ENCODE results near the gene EFCAB7. TPM values are rescaled to one million over a fixed set of nuclear protein-coding genes. Genes with fewer than 3 reads are reported as not detected.

EFCAB7 gene
- total and polyA plus RNA-seq, 2 donors (not counting 3 experiments of a cell fraction or from before 2014, with no cell fraction given): 1.4 to 7.1 TPM

- DNase-seq (ENCODE audit: low read depth, low spot score) (no peak), FAIRE-seq (no peak)
- no peak for TF ChIP-seq EZH2 (IDR thresholded peaks at IDR 0.05; ENCODE audit: borderline replicate concordance, low read depth, low read length, severe bottlenecking)
- TF ChIP-seq POLR2AphosphoS5 (IDR thresholded peaks at IDR 0.05; ENCODE audit: insufficient read depth, low read depth, low read length): no peak
- TF ChIP-seq POLR2A (IDR thresholded peaks at IDR 0.05; ENCODE audit: low read depth, low read length): no peak
- TF ChIP-seq GATA2 (IDR thresholded peaks at IDR 0.05; ENCODE audit: insufficient read depth, insufficient read length, low read depth, low read length): no peak
- no peak for TF ChIP-seq FOS (IDR thresholded peaks at IDR 0.05; ENCODE audit: borderline replicate concordance, insufficient read depth, low read length)
- TF ChIP-seq CTCF (IDR thresholded peaks at IDR 0.05; ENCODE audit: extremely low read depth in 1 of 2, insufficient read depth in 1 of 2, low read depth in 1 of 2, low read length in 2 of 2): no peak
- TF ChIP-seq MAX (IDR thresholded peaks at IDR 0.05; ENCODE audit: insufficient read depth, insufficient read length): no peak
- Histone ChIP-seq H3K9ac (replicated peaks; ENCODE audit: extremely low read depth, insufficient read depth, low read length) (no peak overlapping the region), H2AFZ (ENCODE audit: low read depth, low read length) (no peak overlapping the region), H3K27me3 (ENCODE audit: control insufficient read depth in 2 of 2, insufficient read depth in 2 of 2, low read length in 2 of 2) (no peaks in the 10 kb centered on the region), H4K20me1 (replicated peaks; ENCODE audit: control insufficient read depth, extremely low read depth, insufficient read depth, low read length) (no peaks in the 10 kb centered on the region), H3K9me1 (replicated peaks; ENCODE audit: control insufficient read depth, extremely low read depth, insufficient read depth, low read length) (no peaks in the 10 kb centered on the region), H3K79me2 (ENCODE audit: control insufficient read depth, insufficient read depth, low read length) (no peaks in the 10 kb centered on the region), H3K4me1 (ENCODE audit: control insufficient read depth, extremely low read depth, insufficient read depth, low read length) (no peaks in the 10 kb centered on the region), H3K4me3 (replicated peaks in 1 of 3; ENCODE audit: insufficient read depth in 1 of 3, low read depth in 1 of 3, low read length in 3 of 3) (no peak overlapping the region), H3K4me2 (ENCODE audit: insufficient read depth, low read length) (no peak overlapping the region), H3K27ac (ENCODE audit: insufficient read depth, low read depth, low read length) (no peak overlapping the region), H3K36me3 (ENCODE audit: control insufficient read depth in 2 of 2, extremely low read depth in 1 of 2, insufficient read depth in 2 of 2, low read length in 2 of 2) (no peaks in the 10 kb centered on the region), H3K9me3 (replicated peaks; ENCODE audit: control insufficient read depth, insufficient read depth, low read length) (no peaks in the 10 kb centered on the region)
- POLR2A ChIA-PET: no interaction called here
- BruUV-seq (replicated peaks): no TSS peak
- CTCF ChIA-PET: no interaction called here
- dilution Hi-C loops (cut with MboI; ENCODE audit: extremely low pct_ligation_motif_present, low sequenced_read_pairs) (no loop called here), intact Hi-C loops (cut with micrococcal nuclease) (no loop called here)
Observed at GRCh38 chr1:63487336-63488065, 35.8 kb upstream of the EFCAB7 start.

Measured in endothelial cell of umbilical vein (primary cell).